GM12891 (cell line): ENCODE data around the gene GOLGA8B.
"Not testable (repeated sequence)": the region's sequence is repeated elsewhere in the genome, so short reads cannot be mapped to it uniquely, and the experiment has no call there.

Experiments
- POLR2A ChIP-seq: IDR thresholded peaks from 2 replicates; pipeline ENCODE4 v1.6.1; 2011; ENCODE audit warnings: low read depth, low read length, control low read depth
- POLR2AphosphoS5 ChIP-seq: IDR thresholded peaks from 2 replicates; pipeline ENCODE4 v1.6.1; 2011; ENCODE audit warnings: low read depth, low read length, control low read depth
- POU2F2 ChIP-seq: IDR thresholded peaks from 2 replicates; pipeline ENCODE4 v1.6.1; 2011; ENCODE audit warnings: low read depth, mild to moderate bottlenecking, control low read depth, low read length, moderate library complexity
- SPI1 ChIP-seq: IDR thresholded peaks from 2 replicates; pipeline ENCODE4 v1.6.1; 2011; ENCODE audit warnings: low read depth, low read length, control low read depth
- TAF1 ChIP-seq: IDR thresholded peaks from 2 replicates; pipeline ENCODE4 v1.6.1; 2011; ENCODE audit warnings: low read depth, low read length, control low read depth

- not testable (repeated sequence) for TF ChIP-seq TAF1, POLR2A, POLR2AphosphoS5, POU2F2, SPI1
Observed at GRCh38 chr15:34554126-34554525, 29.3 kb downstream of the GOLGA8B start.
